GM19239 (cell line): ENCODE data around the gene ADGRG7.
A peak's percentile ranks its signal among the peaks of the same experiment; 100 is the strongest.

Experiments used
- DNase-seq: peaks from one replicate; pipeline ENCODE4 v3.0.0; 2011; ENCODE audit warnings: low spot score; ENCODE audit not compliant: insufficient read length
- FAIRE-seq: peaks from 2 replicates; lab custom pipeline; 2011; peaks lifted over from hg19 to GRCh38; lab: Jason Lieb, UNC

ADGRG7 gene

GRCh38 chr3:100696161-100696560, 86.8 kb downstream of the ADGRG7 start:
- DNase-seq: no peak
- no peak for FAIRE-seq

- FAIRE-seq: no peak
Observed at GRCh38 chr3:100697172-100697571, 87.8 kb downstream of the ADGRG7 start.

GRCh38 chr3:100697723-100698285, 88.4 kb downstream of the ADGRG7 start:
- no peak for FAIRE-seq
- no peak for DNase-seq

More at GRCh38 chr3:100697172-100697571, 87.8 kb downstream of the ADGRG7 start:
- no peak for DNase-seq

- FAIRE-seq (no peak), DNase-seq (no peak)
Observed at GRCh38 chr3:100698736-100699135, 89.3 kb downstream of the ADGRG7 start.

- no peak for FAIRE-seq
- DNase-seq: no peak
Observed at GRCh38 chr3:100700708-100701107, 91.3 kb downstream of the ADGRG7 start.

- FAIRE-seq: peak; percentile 68
- no peak for DNase-seq
Observed at GRCh38 chr3:100702082-100702979, 92.9 kb downstream of the ADGRG7 start.

GRCh38 chr3:100702980-100703345, 93.6 kb downstream of the ADGRG7 start:
- DNase-seq: no peak
- FAIRE-seq: no peak

GRCh38 chr3:100703865-100704264, 94.5 kb downstream of the ADGRG7 start:
- FAIRE-seq (no peak), DNase-seq (no peak)

- DNase-seq: no peak
Observed at GRCh38 chr3:100706365-100706764, 97.0 kb downstream of the ADGRG7 start.

GRCh38 chr3:100708644-100708988, 99.2 kb downstream of the ADGRG7 start:
- no peak for DNase-seq
- no peak for FAIRE-seq

More at GRCh38 chr3:100706365-100706764, 97.0 kb downstream of the ADGRG7 start:
- no peak for FAIRE-seq

- DNase-seq (peak; percentile 75), FAIRE-seq (peak; percentile 99)
Observed at GRCh38 chr3:100708989-100709841, 99.8 kb downstream of the ADGRG7 start, which contains the start of gene TFG. Gene TFG (plus strand): TSS chr3:100709494. CDS start chr3:100713686, 4,192 bp downstream.

- no peak for FAIRE-seq
- DNase-seq: no peak
Observed at GRCh38 chr3:100709842-100710260, 100.5 kb downstream of the ADGRG7 start.

GRCh38 chr3:100710261-100710968, 101.0 kb downstream of the ADGRG7 start:
- DNase-seq: peak; percentile 36
- FAIRE-seq: peak; percentile 86

- DNase-seq (no peak), FAIRE-seq (no peak)
Observed at GRCh38 chr3:100715176-100715575, 105.8 kb downstream of the ADGRG7 start.

- FAIRE-seq: no peak
Observed at GRCh38 chr3:100717063-100717462, 107.7 kb downstream of the ADGRG7 start.

GRCh38 chr3:100717637-100718487, 108.5 kb downstream of the ADGRG7 start:
- FAIRE-seq: no peak
- DNase-seq: no peak

More at GRCh38 chr3:100717063-100717462, 107.7 kb downstream of the ADGRG7 start:
- DNase-seq: no peak

- DNase-seq: no peak
- FAIRE-seq: no peak
Observed at GRCh38 chr3:100719136-100719535, 109.7 kb downstream of the ADGRG7 start.

GRCh38 chr3:100720426-100720825, 111.0 kb downstream of the ADGRG7 start:
- FAIRE-seq: no peak
- no peak for DNase-seq

- DNase-seq (no peak), FAIRE-seq (no peak)
Observed at GRCh38 chr3:100725935-100726513, 116.6 kb downstream of the ADGRG7 start.
